Left renal pelvis (tissue), 4 donors: ENCODE measurements around the gene ZNRF1. TPM values are rescaled to one million over a fixed set of nuclear protein-coding genes. Genes with fewer than 3 reads are reported as not detected.
"Not testable (repeated sequence)": the region's sequence is repeated elsewhere in the genome, so short reads cannot be mapped to it uniquely, and the experiment has no call there.

ENCODE experiments used
- DNase-seq, 4 donors: peaks; one replicate each; pipeline ENCODE4 v3.0.0-alpha.2; 2013; ENCODE audit warnings: low read depth in 4 of 4, low spot score in 3 of 4
- polyA plus RNA-seq, 4 donors: library from polyadenylated mRNA; unstranded; fragments of 120-200 nt; gene quantifications; one replicate each; pipeline ENCODE4 v1.2.1, GENCODE V29; 2013; ENCODE audit not compliant: insufficient read length in 4 of 4

Gene ZNRF1
- polyA plus RNA-seq, 4 donors = 31.8 to 43.9 (median 35.1) TPM

- DNase-seq = no peak
These were observed 112.7 kb downstream of the ZNRF1 start for GRCh38 chr16:75111514-75111940.

DNA sequence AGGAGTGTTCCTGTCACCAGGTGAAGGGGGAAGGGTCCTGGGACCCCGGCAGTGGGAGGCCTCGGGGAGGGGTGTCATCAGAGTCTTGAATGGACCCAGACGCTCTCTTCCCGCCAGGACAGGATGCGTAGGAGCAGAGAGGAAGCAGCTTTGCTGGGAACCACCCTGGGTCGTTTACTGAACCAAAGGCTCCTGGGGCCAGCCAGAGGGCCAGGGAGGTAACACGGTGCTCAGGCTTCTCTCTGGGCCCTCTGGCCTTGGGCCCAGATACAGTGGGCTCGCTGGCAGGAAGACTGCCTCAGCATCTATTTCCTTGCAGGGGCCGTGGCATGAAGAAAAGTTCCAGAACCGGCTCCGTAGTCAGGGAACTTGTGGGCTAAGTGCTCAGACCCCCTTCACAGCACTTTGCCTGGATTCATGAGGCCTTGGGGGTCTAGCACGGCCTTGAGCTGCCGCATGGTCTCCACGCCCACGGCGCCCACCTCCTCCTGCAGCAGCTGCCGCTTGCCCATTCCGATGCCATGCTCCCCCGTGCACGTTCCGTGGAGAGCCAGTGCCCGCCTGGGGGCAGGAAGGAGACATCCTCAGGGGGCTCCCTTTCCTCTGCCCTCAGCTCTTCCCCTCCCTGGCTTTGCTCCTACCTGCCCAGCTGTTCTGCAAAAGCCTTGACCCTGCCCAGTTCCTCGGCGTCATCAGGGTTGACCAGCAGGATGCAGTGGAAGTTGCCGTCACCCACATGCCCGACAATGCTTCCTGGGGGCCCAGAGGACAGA is 113.3 kb downstream of the ZNRF1 start:
- no peak for DNase-seq

GRCh38 chr16:75112734-75113491 is 114.1 kb downstream of the ZNRF1 start:
- DNase-seq = no peak

DNA sequence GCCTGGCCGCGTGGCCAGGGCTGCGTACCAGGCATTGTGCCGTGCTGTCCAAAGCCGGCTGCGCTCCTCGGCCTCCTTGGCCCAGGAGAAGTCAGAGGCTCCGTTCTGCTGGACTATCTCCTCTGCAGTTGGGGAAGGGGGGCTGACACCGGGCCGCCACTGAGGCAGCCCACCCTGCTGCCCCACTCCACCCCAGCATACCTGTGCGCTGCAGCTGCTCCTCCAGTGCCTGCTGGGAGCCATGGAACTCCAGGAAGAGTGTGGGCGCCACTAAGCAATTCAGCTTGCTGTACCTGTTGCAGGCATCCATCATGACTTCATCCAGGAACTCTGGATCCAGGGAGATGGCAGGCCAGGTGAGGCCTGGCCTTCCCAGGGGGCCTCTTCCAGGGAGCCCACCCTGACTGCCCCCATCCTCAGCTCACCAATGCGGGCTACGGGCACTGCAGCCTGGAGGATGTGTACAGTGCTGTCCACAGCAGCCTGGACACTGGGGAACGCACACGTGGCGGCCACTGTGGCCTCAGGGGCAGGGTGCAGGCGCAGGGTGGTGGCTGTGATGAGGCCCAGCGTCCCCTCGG is 114.8 kb downstream of the ZNRF1 start:
- no peak for DNase-seq

GRCh38 chr16:75114179-75114945 is 115.5 kb downstream of the ZNRF1 start:
- DNase-seq = no peak

GRCh38 chr16:75114946-75115825 is 116.4 kb downstream of the ZNRF1 start:
- no peak for DNase-seq

DNA sequence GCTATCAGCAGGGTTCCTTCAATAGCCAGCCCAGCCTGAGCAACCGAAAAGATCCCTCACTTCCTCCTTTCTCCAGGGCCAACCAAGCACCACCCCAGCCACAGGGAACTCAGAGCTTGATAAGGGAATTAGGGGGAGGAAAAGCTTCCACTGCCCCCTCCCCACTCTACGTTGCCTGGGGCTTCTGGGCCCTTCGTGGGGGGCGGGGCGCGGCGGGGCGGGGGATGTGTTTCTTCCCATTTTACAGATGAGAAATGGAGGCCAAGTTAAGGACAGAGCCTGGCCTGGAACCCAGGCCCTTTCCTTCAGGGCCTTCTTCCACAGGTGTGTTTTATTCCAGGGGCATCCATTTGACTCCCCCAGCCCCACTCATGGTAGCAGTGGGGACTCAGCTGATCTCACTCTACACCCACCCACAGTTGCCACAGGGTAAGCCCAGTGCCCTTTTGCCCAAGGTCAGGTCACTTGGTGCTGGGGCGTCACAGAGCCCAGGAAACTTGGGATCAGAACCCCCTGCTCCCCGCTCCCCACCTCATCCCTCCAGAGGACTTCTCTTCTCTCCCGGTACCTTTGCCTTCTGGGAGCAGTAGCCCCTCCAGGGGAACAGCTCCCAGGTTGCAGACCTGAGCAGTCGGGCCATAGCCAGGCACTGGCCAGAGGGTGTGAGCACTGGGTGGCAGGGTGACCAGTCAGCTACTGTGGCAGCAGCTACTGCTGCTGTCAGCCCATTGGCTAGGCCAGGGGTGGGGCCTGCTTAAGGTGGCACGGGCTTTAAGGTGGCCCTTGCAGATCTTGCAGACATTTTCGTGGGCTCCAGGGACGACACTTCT is 117.5 kb downstream of the ZNRF1 start, which contains the start of gene LDHD:
Gene LDHD, minus strand, starts transcription at position 700 of the 830 bp plus-strand sequence. Its CDS starts 60 bp downstream, at position 640.
- DNase-seq = no peak

DNA sequence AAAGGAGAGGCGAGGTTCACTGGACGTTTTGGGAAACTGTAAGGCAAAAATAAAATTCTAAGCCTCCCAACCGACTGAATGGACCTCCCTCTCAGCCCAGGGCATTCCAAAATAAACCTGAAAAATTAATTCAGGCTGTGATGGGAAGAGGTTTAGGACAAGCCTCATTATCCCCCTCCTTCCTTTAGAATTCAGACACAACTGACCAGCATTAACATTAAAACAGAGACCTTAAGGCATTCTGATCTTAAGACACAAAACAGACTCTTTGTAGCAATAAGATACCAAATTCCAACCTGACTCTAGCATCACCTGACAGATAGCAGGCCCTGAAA is 118.1 kb downstream of the ZNRF1 start:
- no peak for DNase-seq

DNA sequence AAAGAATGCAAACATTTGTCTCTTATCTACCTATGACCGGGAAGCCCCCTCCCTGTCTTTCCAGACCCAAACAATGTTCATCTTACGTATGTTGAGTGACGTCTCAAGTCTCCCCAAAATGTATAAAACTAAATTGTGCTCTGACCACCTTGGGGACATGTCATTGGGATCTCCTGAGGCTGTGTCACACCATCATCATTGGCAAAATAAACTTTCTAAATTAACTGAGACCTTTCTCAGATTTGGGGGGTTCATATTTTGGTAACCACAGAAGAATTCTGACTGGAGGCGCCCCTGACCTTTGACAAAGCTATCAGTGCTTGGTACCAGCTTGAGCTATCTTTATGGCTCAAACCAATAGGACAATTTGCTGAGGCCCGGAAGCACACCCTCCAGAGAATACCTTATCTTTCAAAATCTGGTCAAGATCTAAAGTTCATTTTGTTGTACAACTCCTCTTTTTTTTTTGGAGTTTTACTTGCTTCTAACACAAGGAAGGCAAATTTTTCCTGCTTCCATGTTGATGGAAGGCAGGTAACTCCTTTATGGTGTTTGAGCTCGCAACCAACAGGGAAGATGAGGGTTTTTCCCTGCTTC is 120.2 kb downstream of the ZNRF1 start:
- no peak for DNase-seq

DNA sequence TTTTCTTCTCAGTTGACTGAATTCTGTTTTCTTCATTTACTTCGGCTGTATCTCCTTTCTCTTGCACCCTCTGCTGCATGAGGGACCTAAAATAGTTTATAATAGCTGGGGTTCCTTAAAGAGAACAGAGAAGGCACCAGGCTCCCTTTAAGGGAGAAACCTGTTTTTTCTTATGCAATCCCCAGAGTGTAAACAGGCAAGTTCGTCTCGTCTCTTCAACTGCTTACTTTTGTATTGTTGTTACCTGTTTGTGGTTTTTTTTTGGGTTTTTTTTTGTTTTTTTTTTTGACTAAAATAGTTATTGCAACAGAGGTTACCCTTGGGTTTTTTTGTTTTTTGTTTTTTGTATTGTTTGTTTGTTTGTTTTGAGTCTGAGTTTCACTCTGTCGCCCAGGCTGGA is 121.4 kb downstream of the ZNRF1 start:
- DNase-seq = no peak

DNA sequence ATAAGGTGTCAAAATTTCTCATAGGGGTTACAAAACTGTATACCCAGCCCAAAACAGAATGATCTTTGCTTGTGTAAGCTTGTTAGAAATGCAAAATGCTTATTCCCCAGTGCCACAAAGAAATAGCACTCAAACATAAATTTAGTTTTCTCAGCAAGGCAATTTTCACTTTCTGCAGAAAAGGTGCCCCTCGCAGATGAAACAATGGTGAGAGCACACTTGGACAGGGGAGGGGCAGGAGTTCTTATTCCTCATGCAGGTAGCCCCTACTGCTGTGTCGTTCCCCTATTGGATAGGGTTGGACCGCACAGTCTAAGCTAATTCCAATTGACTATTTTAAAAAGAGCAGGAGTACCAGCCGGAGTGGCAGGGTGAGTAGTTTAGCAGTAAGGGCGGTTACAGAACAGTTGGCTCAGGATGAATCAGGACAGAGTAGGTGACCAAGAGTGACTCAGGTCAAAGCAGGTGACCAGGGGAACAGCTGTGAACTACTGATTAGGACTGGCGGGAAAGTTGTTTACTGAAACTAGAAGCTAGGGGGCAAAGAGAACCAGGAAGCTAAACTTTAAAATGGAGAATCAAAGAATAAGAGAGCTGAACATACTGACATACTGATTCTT is 123.2 kb downstream of the ZNRF1 start:
- DNase-seq = no peak

DNA sequence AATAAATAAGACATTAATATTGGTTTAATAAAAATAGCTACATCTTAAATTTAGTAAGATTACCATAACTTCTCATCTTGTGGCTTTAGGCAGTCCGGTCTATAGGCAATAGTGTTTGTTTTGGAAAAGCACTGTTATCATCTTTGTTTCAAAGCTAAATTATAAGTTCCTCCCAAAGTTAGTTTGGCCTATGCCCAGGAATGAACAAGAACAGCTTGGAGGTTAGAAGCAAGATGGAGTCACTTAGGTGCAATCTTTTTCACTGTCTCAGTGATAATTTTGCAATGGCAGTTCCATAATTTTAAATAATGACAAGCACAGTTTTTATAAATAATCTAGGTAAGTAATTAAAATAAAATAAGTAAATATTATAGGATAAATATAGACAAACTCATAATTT is 123.8 kb downstream of the ZNRF1 start:
- DNase-seq = no peak

DNA sequence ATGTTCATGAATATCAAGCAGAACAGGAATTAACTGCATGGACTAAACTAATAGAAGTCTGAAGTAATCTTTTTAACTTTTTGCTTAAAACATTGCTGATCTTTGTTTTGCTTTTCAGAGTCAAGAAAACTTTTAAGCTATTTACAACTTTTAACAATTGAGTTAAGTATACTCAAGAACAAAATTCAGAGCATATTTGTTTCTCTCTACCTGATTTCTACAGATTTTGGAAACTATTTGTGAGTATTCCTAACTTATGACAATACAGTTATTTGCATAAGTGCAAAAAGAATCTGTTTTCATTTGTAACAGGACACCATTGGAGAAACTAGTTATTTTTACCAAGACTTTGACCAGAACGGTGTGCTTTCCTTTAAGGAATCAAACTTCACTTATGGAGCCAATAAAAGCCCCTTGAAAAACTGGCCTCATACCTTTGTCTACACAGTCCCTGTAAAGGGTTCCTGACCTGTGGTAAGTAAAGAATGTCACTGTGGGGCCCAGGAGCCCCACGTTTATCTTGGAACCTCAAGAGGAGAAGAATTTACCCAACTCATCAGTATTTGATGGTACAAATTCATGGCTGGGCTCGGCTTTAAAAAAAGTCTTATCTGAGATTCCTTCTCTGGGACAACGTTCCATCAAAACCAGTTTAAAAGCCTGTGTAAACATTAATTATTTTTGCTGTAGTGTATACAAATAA is 129.0 kb downstream of the ZNRF1 start:
- DNase-seq = no peak

DNA sequence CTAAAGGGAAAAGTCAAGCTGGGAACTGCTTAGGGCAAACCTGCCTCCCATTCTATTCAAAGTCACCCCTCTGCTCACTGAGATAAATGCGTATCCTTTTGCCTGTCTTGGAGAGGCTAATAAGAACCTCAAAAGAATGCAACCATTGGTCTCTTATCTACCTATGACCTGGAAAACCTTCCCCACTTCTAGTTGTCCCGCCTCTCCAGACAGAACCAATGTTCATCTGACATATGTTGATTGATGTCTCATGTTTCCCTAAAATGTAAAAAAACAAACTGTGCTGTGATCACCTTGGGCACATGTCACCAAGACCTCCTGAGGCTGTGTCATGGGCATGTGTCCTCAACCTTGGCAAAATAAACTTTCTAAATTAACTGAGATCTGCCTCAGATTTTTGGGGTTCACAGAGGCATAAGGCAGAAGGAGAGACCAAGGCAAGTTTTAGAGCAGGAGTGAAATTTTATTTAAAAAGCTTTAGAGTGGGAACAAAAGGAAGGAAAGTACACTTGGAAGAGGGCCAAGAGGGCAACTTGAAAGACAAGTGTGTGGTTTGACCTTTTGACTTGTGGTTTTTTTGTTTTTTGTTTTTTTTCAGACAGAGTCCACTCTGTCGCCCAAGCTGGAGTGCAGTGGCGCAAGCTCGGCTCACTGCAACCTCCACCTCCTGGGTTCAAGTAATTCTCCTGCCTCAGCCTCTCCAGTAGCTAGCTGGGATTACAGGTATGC is 130.8 kb downstream of the ZNRF1 start:
- not testable (repeated sequence) for DNase-seq

- no peak for DNase-seq
These were observed 131.4 kb downstream of the ZNRF1 start for GRCh38 chr16:75130150-75130771.

DNA sequence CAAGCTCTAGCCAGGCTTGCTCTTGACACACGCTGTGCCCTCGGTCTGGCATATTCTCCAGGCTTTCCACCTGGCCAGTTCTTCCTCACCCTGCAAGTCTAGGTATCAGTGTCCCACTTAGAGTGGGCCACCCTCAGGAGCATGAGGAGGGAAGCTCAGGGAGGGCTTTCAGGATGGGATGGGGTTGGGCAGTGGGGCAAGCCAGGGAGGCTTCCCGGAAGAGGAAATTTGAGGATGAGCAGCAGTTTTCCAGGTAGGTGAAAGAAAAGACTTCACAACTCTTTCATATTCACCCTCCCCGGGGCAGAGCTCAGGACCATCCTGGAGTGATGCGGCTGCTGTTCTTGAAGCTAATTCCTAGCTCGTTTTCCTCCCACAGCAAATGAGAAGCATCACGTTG is 132.3 kb downstream of the ZNRF1 start:
- no peak for DNase-seq

DNA sequence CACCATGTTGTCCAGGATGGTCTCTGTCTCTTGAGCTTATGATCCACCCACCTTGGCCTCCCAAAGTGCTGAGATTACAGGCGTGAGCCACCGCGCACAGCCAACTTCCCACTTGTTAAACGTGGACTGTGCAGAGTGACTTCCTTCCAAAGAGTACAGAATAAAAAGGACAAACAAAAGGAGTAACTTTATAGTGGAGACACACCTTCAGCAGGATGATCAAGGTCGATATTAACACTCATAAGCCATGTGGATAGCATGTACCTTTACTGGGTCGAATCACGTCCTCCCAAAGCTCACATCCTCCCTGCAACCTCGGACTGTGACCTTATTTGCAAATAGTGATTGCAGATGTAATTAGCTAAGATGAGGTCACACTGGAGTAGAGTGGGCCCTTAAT is 139.4 kb downstream of the ZNRF1 start:
- DNase-seq = no peak
